BE2C (cell line): ENCODE data around the gene ISY1.
"Not testable (repeated sequence)": the region's sequence is repeated elsewhere in the genome, so short reads cannot be mapped to it uniquely, and the experiment has no call there.

Experiments
- DNase-seq: peaks from one replicate; pipeline ENCODE4 v3.0.0-alpha.2; 2020
- H3K27me3 ChIP-seq: fragments of 250-450 bp; sonication (Bioruptor Pico); 2 replicates; pipeline ENCODE4 v1.5.1; 2020; ENCODE audit warnings: mild to moderate bottlenecking
- H3K36me3 ChIP-seq: fragments of 250-450 bp; sonication (Bioruptor Pico); 2 replicates; pipeline ENCODE4 v1.5.1; 2020; ENCODE audit warnings: mild to moderate bottlenecking
- H3K4me1 ChIP-seq: fragments of 250-450 bp; sonication (Bioruptor Pico); 2 replicates; pipeline ENCODE4 v1.5.1; 2020
- H3K4me3 ChIP-seq: 2 replicates; pipeline ENCODE4 v1.5.1; 2011; ENCODE audit warnings: low read depth, low read length
- H3K9me3 ChIP-seq: fragments of 250-450 bp; sonication (Bioruptor Pico); 2 replicates; pipeline ENCODE4 v1.5.1; 2020
- TF ChIP-seq, protein P1 (sequence below): IDR thresholded peaks from 2 replicates; pipeline ENCODE4 v1.5.1; 2012; ENCODE audit warnings: mild to moderate bottlenecking, low read depth, low read length

Gene ISY1

GRCh38 chr3:129197321-129197720, 36.5 kb upstream of the ISY1 start:
- Histone ChIP-seq H3K9me3 (no peaks in the 10 kb centered on the region), H3K36me3 (no peaks in the 10 kb centered on the region), H3K4me1 (no peaks in the 10 kb centered on the region), H3K4me3 (no peak overlapping the region), H3K27me3 (no peaks in the 10 kb centered on the region)
- DNase-seq, result no peak
- TF ChIP-seq, protein P1, sequence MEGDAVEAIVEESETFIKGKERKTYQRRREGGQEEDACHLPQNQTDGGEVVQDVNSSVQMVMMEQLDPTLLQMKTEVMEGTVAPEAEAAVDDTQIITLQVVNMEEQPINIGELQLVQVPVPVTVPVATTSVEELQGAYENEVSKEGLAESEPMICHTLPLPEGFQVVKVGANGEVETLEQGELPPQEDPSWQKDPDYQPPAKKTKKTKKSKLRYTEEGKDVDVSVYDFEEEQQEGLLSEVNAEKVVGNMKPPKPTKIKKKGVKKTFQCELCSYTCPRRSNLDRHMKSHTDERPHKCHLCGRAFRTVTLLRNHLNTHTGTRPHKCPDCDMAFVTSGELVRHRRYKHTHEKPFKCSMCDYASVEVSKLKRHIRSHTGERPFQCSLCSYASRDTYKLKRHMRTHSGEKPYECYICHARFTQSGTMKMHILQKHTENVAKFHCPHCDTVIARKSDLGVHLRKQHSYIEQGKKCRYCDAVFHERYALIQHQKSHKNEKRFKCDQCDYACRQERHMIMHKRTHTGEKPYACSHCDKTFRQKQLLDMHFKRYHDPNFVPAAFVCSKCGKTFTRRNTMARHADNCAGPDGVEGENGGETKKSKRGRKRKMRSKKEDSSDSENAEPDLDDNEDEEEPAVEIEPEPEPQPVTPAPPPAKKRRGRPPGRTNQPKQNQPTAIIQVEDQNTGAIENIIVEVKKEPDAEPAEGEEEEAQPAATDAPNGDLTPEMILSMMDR, result no peak

DNA sequence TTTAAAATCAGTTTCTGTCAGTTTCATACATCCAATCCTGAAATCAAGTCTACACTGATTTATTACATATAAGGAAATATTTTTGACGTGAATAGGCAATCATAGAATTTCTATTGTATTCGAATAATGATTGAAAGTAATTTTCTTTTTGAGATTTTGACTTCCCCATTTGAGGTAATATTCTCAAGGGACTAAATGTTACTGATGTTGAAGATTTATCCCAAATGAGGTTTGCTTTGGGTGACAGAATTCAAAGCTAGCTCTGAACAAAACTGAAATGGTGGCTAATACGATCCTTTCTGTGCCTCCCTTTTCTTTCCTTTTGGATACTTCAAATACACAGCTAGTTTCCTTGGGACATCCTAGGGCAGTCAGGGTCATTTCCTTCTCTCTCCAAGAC, 35.7 kb upstream of the ISY1 start:
- no peaks in the 10 kb centered on the region for H3K9me3 ChIP-seq
- DNase-seq, result no peak
- no peaks in the 10 kb centered on the region for H3K36me3 ChIP-seq
- TF ChIP-seq, protein P1, result no peak
- no peak overlapping the region for H3K4me3 ChIP-seq
- no peaks in the 10 kb centered on the region for H3K4me1 ChIP-seq
- no peaks in the 10 kb centered on the region for H3K27me3 ChIP-seq

DNA sequence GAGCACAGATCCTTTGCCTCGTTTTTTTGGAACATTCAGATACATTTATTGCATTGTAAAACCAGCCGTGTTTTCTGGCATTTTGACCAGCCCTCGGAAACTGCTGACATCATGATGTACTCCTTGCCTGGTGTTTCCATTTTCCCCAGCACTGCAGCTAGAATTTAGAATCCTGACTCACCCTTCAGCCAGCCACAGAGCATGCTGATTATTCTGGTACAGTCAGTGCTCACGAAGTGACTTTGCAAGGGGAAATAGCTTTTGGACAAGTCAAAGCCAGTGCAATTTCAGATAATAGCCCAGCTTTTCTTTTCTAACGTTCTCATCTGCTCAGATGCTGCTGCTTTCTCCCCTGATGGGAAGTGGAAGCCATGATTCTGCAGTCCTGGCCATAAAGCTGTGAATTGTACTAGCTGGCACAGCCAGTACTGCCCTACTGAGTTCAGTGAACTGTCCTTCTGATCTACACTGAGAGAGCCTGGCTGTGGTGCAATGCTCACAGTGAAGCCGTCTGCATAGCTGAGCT, 34.9 kb upstream of the ISY1 start:
- Histone ChIP-seq H3K4me3 (no peak overlapping the region), H3K9me3 (no peaks in the 10 kb centered on the region), H3K36me3 (no peaks in the 10 kb centered on the region), H3K27me3 (no peaks in the 10 kb centered on the region), H3K4me1 (no peaks in the 10 kb centered on the region)
- TF ChIP-seq, protein P1, result no peak
- no peak for DNase-seq

GRCh38 chr3:129189793-129190192, 28.9 kb upstream of the ISY1 start:
- H3K27me3 ChIP-seq, H3K36me3 ChIP-seq: not testable (repeated sequence)

GRCh38 chr3:129187857-129188256, 27.0 kb upstream of the ISY1 start:
- Histone ChIP-seq H3K36me3 (peaks cover 7% of the 10 kb centered on the region), H3K4me3 (no peak overlapping the region), H3K9me3 (no peaks in the 10 kb centered on the region), H3K4me1 (no peaks in the 10 kb centered on the region), H3K27me3 (no peaks in the 10 kb centered on the region)
- TF ChIP-seq, protein P1, result no peak
- DNase-seq, result no peak

More at GRCh38 chr3:129189793-129190192, 28.9 kb upstream of the ISY1 start:
- not testable (repeated sequence) for DNase-seq, H3K9me3 ChIP-seq, H3K4me3 ChIP-seq, H3K4me1 ChIP-seq

DNA sequence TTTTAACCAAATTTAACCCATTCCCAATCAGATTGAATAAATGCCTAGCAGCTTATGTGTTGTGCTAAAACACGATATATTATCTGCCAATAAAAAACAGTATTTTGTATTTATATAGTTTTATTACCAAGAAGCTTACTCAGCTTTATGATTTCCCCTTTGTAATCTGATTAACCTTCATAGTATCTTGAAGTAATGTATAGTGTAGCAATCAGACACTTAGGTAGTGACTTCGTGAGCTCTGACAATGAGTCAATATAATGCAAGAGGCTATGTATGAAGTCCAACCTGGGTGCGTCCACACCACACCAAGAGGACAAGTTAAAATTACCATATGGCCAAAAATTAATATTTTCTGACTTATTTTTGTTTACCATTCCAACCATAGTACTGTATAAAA, 24.9 kb upstream of the ISY1 start:
- Histone ChIP-seq H3K36me3 (peaks cover 19% of the 10 kb centered on the region), H3K27me3 (no peaks in the 10 kb centered on the region), H3K4me1 (no peaks in the 10 kb centered on the region), H3K9me3 (no peaks in the 10 kb centered on the region), H3K4me3 (no peak overlapping the region)
- TF ChIP-seq, protein P1, result no peak
- no peak for DNase-seq

DNA sequence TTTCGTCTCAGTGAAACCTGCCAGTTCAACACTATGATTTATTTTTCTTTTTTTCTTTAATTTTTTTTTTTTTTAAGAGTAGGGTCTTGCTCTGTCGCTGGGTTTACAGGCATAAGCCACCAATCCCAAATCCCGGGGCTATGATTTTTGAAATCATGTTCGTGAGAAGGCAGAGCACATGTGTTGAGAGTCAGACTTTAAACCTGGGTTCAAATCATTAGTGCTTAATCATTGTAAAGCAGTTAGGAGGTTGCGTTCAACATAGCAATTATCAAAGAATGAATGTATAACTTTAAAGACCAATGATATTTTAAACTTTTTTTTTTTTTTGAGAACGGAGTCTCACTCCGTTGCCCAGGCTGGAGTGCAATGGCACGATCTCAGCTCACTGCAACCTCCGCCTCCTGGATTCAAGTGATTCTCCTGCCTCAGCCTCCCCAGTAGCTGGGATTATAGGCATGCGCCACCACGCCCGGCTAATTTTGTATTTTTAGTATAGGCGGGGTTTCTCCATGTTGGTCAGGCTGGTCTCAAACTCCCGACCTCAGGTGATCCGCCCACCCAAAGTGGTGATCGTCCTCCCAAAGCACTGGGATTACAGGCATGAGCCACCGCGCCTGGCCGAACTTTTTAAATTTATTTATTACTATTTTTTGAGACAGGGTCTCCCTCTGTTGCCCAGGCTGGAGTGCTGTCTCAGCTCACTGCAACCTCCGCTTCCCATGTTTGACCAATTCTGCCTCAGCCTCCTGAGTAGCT, 24.1 kb upstream of the ISY1 start:
- not testable (repeated sequence) for H3K27me3 ChIP-seq, H3K9me3 ChIP-seq, H3K4me1 ChIP-seq, DNase-seq
- peak overlapping the region; percentile 95 for H3K4me3 ChIP-seq
- peaks cover 26% of the 10 kb centered on the region for H3K36me3 ChIP-seq
